Heart left ventricle (tissue), 16 donors: ENCODE measurements around the gene TMEFF2. TPM values are rescaled to one million over a fixed set of nuclear protein-coding genes. Genes with fewer than 3 reads are reported as not detected.
"Not testable (repeated sequence)": the region's sequence is repeated elsewhere in the genome, so short reads cannot be mapped to it uniquely, and the experiment has no call there.

ENCODE experiments used
- ATAC-seq, 4 donors: fragments of 200-7000 bp; cut with Tn5 transposase; one replicate each; pipeline ENCODE4 v1.9.1; 2020 to 2022; ENCODE audit warnings: moderate library complexity in 4 of 4, mild to moderate bottlenecking in 3 of 4, moderate number of reproducible peaks in 1 of 4
- DNase-seq, 5 donors: peaks; one replicate each; pipeline ENCODE4 v3.0.0-alpha.2; 2020
- H3K27ac ChIP-seq, 12 donors: fragments of 200-600 bp; sonication (generic) in 4 of 12; one replicate each; pipeline versions ENCODE4 v1.5.0 to v1.8.0; 2016 to 2022; ENCODE audit warnings: mild to moderate bottlenecking in 2 of 12
- H3K27me3 ChIP-seq, 9 donors: fragments of 200-600 bp; sonication (generic) in 2 of 9; one replicate each; pipeline versions ENCODE4 v1.5.1 to v1.8.0; 2016 to 2022; ENCODE audit warnings: mild to moderate bottlenecking in 3 of 9
- H3K36me3 ChIP-seq, 9 donors: fragments of 200-600 bp; sonication (generic) in 2 of 9; one replicate each; pipeline versions ENCODE4 v1.5.0 to v1.8.0; 2018 to 2022; ENCODE audit warnings: mild to moderate bottlenecking in 2 of 9
- H3K4me1 ChIP-seq, 12 donors: fragments of 200-600 bp; sonication (generic) in 4 of 12; one replicate each; pipeline versions ENCODE4 v1.5.0 to v1.8.0; 2016 to 2022; ENCODE audit warnings: mild to moderate bottlenecking in 3 of 12
- H3K4me3 ChIP-seq, 12 donors: fragments of 200-600 bp; sonication (generic) in 4 of 12; one replicate each; pipeline versions ENCODE4 v1.5.0 to v1.8.0; 2017 to 2022; ENCODE audit warnings: mild to moderate bottlenecking in 9 of 12, moderate library complexity in 4 of 12
- H3K9me3 ChIP-seq, 12 donors: fragments of 200-600 bp; sonication (generic) in 4 of 12; one replicate each; pipeline versions ENCODE4 v1.5.0 to v1.8.0; 2016 to 2022; ENCODE audit warnings: mild to moderate bottlenecking in 1 of 12
- POLR2A ChIP-seq, 2 donors: fragments of 450-650 bp; IDR thresholded peaks; one replicate each; pipeline ENCODE4 v1.6.1; 2017; ENCODE audit warnings: antibody characterized with exemption in 2 of 2, mild to moderate bottlenecking in 2 of 2, moderate library complexity in 2 of 2
- WGBS, 4 donors: extraction: QIAGEN DNeasy Blood & Tissue Kit in 2 of 4; methylation state at CpG; one replicate each; pipeline versions ENCODE4 v1.1.5 to v1.1.7; 2013 to 2018; 5-methylcytosine and 5-hydroxymethylcytosine counted together
- intact Hi-C, 10 donors: fragments of 100-400 bp; cut with DNase I; formaldehyde crosslinking; loops; one replicate each; pipeline versions ENCODE4 v1.11.1 to v1.14.2; 2022
- polyA plus RNA-seq, 2 donors: library from polyadenylated mRNA; stranded (reverse); fragments of 200-250 nt; gene quantifications; one replicate each; pipeline ENCODE4 v1.2.3, GENCODE V29; 2013
- total RNA-seq, 9 donors: library from RNA; depleted of rRNA in 2 of 9; stranded (reverse); fragments of >200 nt in 2 of 9; fragmentation: NEBNext Ultra II Directional in 3 of 9; extraction: Animal tissue kit (Norgen Biotek cat#: 25700) in 3 of 9; gene quantifications; one replicate each; pipeline versions ENCODE4 v1.1.0 to v1.2.4, GENCODE V29; 2016 to 2023
- TF ChIP-seq, protein P1 (sequence below), 12 donors: fragments of 200-600 bp; sonication (generic) in 4 of 12; IDR thresholded peaks; one replicate each; pipeline versions ENCODE4 v1.5.0 to v1.8.0; 2018 to 2022; ENCODE audit warnings: antibody characterized with exemption in 12 of 12, mild to moderate bottlenecking in 5 of 12
- donor health status: ischemic (EF 13 %, LVEDD 7.1; RV severe dilation, severe dysfunction).
- donor health status: healthy with polysubstance abuse.
- donor health status: DM: no; HTN: yes; CAD: no.
- donor health status: DM: no; HTN: no; CAD: no.
- donor health status: ischemic (EF 25% LVEDD 6.9; RV normal size, moderate dysfunction).
- donor health status: ischemic (EF 25% LVEDD 5.7; RV mildly dilated, moderate dysfunction).
- donor health status: healthy.
- donor health status: DM: yes; HTN: yes; CAD: no.
- donor health status: ischemic (EF 35%, LVEDD 5.7; RV mildly dilated, moderate dysfunction).
- donor health status: nonischemic (EF 11% LVEDD 7.7; RV severe dilation, severe dysfunction).
- donor health status: DM: yes; HTN: yes; CAD: no.
- donor health status: PGD.
- donor health status: ischemic (EF 29% LVEDD 5.4; RV normal size, mild dysfunction).
- donor health status: nonischemic (EF 23%, LVEDD 6.1; RV moderate dilation, normal function).

The TMEFF2 gene
- total and polyA plus RNA-seq, 11 donors, result 0.08 to 0.44 (median 0.23) TPM; not detected in 7

DNA sequence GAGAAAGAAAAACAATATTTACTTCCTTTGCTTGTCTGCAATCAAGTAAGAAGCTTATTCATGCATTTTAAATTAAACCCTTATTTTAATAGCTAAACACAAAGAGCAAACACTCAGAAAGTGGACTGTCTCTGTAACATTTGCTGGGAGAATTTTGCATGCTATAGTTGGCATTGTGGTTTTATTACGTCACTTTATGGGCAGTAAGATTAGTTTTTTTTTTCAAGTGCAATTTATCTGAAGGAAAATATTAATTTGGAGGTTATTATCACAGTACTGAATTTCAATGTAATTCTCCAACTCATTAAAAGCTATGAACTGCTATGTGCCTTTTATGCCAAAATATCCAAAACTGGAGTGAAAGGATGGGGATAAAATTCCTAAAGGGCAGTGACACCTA lies 103.3 kb downstream of the TMEFF2 start:
- Histone ChIP-seq H3K27ac (no peak overlapping the region), H3K4me3 (no peak overlapping the region), H3K36me3 (no peaks in the 10 kb centered on the region), H3K4me1 (peaks cover 0 to 4% (median 0%) of the 10 kb centered on the region in 12 donors), H3K27me3 (no peaks in the 10 kb centered on the region), H3K9me3 (no peaks in the 10 kb centered on the region)
- TF ChIP-seq, protein P1, sequence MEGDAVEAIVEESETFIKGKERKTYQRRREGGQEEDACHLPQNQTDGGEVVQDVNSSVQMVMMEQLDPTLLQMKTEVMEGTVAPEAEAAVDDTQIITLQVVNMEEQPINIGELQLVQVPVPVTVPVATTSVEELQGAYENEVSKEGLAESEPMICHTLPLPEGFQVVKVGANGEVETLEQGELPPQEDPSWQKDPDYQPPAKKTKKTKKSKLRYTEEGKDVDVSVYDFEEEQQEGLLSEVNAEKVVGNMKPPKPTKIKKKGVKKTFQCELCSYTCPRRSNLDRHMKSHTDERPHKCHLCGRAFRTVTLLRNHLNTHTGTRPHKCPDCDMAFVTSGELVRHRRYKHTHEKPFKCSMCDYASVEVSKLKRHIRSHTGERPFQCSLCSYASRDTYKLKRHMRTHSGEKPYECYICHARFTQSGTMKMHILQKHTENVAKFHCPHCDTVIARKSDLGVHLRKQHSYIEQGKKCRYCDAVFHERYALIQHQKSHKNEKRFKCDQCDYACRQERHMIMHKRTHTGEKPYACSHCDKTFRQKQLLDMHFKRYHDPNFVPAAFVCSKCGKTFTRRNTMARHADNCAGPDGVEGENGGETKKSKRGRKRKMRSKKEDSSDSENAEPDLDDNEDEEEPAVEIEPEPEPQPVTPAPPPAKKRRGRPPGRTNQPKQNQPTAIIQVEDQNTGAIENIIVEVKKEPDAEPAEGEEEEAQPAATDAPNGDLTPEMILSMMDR (IDR thresholded peaks at IDR 0.05), result no peak
- no peak for TF ChIP-seq POLR2A (IDR thresholded peaks at IDR 0.05)
- WGBS, 4 donors, result 70 to 80% (median 75%) methylated on average over 1 of the region's 1 CpG
- intact Hi-C loops, result no loop called here
- DNase-seq, result no peak
- ATAC-seq, result no peak

DNA sequence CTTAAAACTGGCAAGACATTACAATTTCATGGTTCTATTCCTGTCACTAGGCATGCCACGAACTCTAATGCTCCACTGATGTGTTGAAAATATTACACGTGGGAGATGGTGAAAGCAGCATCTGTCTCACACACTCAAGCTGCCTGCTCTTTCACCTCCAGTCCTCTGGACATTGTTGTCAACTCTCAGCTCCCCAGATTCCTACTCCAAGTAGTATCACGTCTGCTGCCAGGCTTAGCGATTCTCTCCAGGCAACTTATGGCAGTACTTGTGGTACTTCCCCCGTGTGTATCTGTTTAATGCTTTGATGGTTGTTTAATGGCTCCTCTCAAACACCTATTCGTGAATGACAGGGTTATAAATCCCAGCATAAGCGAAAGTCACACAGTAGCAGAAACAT lies 103.8 kb downstream of the TMEFF2 start:
- TF ChIP-seq, protein P1 (IDR thresholded peaks at IDR 0.05), result no peak
- no peak for TF ChIP-seq POLR2A (IDR thresholded peaks at IDR 0.05)
- Histone ChIP-seq H3K36me3 (no peaks in the 10 kb centered on the region), H3K9me3 (no peaks in the 10 kb centered on the region), H3K27me3 (no peaks in the 10 kb centered on the region), H3K27ac (no peak overlapping the region), H3K4me3 (no peak overlapping the region), H3K4me1 (peaks cover 0 to 4% (median 0%) of the 10 kb centered on the region in 12 donors)
- WGBS, 4 donors, result 39 to 53% (median 48%) methylated on average over 7 of the region's 7 CpGs
- DNase-seq (no peak), ATAC-seq (peak in 1 of 4 donors; percentile 26)
- intact Hi-C loops, result no loop called here

DNA sequence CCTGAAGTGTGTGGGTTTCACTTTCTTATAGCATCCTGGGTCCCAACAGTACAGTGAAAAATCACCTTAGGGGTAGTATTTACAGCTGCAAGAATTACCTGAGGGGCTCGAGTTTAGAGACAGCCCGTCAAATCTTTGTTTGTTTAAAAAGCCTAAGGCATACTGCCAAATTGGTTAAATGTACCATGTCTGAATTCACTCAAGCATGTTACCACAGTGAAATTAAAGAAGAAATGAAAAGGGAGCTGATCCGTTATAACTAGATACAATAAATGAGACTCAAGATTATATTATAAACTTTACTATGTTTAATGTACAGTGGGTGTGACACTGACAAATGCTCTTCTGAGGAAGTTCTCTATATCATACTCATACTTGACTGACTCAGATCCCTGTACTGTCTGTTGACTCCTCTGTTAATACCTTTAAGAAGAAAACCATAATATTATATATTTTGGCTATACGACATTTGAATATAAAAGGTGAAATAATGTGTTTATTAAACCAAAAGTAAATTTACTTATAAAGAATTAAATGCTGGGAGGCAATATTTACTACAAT lies 107.3 kb downstream of the TMEFF2 start:
- intact Hi-C loops, result no loop called here
- ATAC-seq, result no peak

DNA sequence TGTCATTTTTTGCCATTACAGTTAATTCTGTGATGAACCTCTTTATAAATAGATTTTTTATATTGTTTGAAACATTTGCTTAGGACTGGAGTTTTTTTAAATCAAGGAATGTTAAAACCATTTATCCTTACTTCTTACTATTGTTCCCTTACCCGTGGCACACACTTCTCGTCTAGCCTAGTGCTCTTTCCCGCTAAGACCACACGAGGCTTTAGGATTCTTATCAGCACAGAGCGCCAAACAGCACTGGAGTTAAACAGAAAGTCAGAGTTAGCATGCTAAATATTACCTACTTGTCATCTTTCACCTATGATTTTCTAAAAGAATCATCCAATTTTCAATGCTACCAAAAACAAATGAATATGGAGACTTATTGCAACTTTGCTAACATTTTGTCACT lies 112.6 kb downstream of the TMEFF2 start:
- Histone ChIP-seq H3K4me1 (no peaks in the 10 kb centered on the region), H3K27ac (no peak overlapping the region), H3K9me3 (no peaks in the 10 kb centered on the region), H3K36me3 (no peaks in the 10 kb centered on the region), H3K4me3 (no peak overlapping the region), H3K27me3 (no peaks in the 10 kb centered on the region)
- WGBS, 4 donors, result 69 to 85% (median 82%) methylated on average over 5 of the region's 5 CpGs
- no peak for DNase-seq
- intact Hi-C loops, result no loop called here
- no peak for ATAC-seq
- no peak for TF ChIP-seq POLR2A (IDR thresholded peaks at IDR 0.05)
- TF ChIP-seq, protein P1 (IDR thresholded peaks at IDR 0.05), result no peak

More for the DNA sequence above, 107.3 kb downstream of the TMEFF2 start:
- no peak overlapping the region for H3K4me3 ChIP-seq
- H3K27me3 ChIP-seq, result no peaks in the 10 kb centered on the region
- no peak for DNase-seq
- H3K27ac ChIP-seq, result no peak overlapping the region
- no peak for TF ChIP-seq POLR2A (IDR thresholded peaks at IDR 0.05)
- TF ChIP-seq, protein P1 (IDR thresholded peaks at IDR 0.05), result no peak
- 59 to 64% (median 61%) methylated on average over 4 of the region's 4 CpGs for WGBS, 4 donors
- H3K9me3 ChIP-seq, result no peaks in the 10 kb centered on the region
- peaks cover 0 to 4% (median 0%) of the 10 kb centered on the region in 12 donors for H3K4me1 ChIP-seq
- no peaks in the 10 kb centered on the region for H3K36me3 ChIP-seq

DNA sequence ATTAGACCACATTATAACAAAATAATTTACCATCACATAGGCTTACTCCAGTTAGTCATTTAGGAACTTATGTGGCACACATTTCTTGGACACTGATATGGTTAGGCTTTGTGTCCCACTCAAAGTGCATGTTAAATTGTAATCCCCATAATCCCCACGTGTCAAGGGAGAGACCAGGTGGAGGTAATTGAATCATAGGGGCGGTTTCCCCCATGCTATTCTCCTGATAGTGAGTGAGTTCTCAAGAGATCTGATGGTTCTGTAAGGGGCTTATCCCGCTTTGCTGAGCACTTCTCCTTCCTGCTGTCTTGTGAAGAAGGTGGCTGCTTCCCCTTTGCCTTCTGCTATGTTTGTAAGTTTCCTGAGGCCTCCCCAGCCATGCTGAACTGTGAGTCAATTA lies 114.6 kb downstream of the TMEFF2 start:
- H3K27me3 ChIP-seq, intact Hi-C loops: not testable (repeated sequence)
- WGBS, 4 donors, result 88 to 100% (median 95%) methylated on average over 3 of the region's 3 CpGs

More for the DNA sequence above, 114.6 kb downstream of the TMEFF2 start:
- H3K27ac ChIP-seq, H3K36me3 ChIP-seq, H3K4me3 ChIP-seq, H3K4me1 ChIP-seq, ATAC-seq, H3K9me3 ChIP-seq, DNase-seq: not testable (repeated sequence)
